HUES64 (cell line): ENCODE data around the gene CTSL. TPM values are rescaled to one million over a fixed set of nuclear protein-coding genes. Genes with fewer than 3 reads are reported as not detected.

Source experiments
- H3K27ac ChIP-seq: 2 replicates; pipeline ENCODE4 v1.7.0; 2013; ENCODE audit warnings: low read depth, low read length, inconsistent platforms
- H3K27me3 ChIP-seq: 2 replicates; pipeline ENCODE4 v1.6.1; 2013; ENCODE audit warnings: mild to moderate bottlenecking, low read length; ENCODE audit not compliant: insufficient read depth
- H3K36me3 ChIP-seq: 2 replicates; pipeline ENCODE4 v1.6.1; 2013; ENCODE audit warnings: mild to moderate bottlenecking, low read length; ENCODE audit not compliant: insufficient read depth
- H3K4me1 ChIP-seq: 2 replicates; pipeline ENCODE4 v1.6.1; 2013; ENCODE audit warnings: mild to moderate bottlenecking, low read length, moderate library complexity; ENCODE audit not compliant: insufficient read depth
- H3K4me3 ChIP-seq: 2 replicates; pipeline ENCODE4 v1.5.1; 2013; ENCODE audit warnings: mild to moderate bottlenecking, low read length, moderate library complexity
- H3K9ac ChIP-seq: 2 replicates; pipeline ENCODE4 v1.6.1; 2013; ENCODE audit warnings: mild to moderate bottlenecking, low read depth, low read length
- H3K9me3 ChIP-seq: 2 replicates; pipeline ENCODE4 v1.6.1; 2013; ENCODE audit warnings: low read depth, low read length; ENCODE audit not compliant: insufficient read depth
- WGBS: fragments of 150-250, 120-280 bp; methylation state at CpG from one replicate; pipeline ENCODE4 v1.1.7; 2013; ENCODE audit warnings: missing lambda C conversion rate; 5-methylcytosine and 5-hydroxymethylcytosine counted together
- polyA plus RNA-seq, 2 experiments: library from polyadenylated mRNA; stranded (reverse); fragments of 50-300 nt; gene quantifications; one replicate each; pipeline ENCODE4 v1.2.3, GENCODE V29; 2013

CTSL gene
- 27.2 TPM for polyA plus RNA-seq (2013, experiment 1 of 2)
- 32.1 TPM for polyA plus RNA-seq (2013, experiment 2 of 2)

DNA sequence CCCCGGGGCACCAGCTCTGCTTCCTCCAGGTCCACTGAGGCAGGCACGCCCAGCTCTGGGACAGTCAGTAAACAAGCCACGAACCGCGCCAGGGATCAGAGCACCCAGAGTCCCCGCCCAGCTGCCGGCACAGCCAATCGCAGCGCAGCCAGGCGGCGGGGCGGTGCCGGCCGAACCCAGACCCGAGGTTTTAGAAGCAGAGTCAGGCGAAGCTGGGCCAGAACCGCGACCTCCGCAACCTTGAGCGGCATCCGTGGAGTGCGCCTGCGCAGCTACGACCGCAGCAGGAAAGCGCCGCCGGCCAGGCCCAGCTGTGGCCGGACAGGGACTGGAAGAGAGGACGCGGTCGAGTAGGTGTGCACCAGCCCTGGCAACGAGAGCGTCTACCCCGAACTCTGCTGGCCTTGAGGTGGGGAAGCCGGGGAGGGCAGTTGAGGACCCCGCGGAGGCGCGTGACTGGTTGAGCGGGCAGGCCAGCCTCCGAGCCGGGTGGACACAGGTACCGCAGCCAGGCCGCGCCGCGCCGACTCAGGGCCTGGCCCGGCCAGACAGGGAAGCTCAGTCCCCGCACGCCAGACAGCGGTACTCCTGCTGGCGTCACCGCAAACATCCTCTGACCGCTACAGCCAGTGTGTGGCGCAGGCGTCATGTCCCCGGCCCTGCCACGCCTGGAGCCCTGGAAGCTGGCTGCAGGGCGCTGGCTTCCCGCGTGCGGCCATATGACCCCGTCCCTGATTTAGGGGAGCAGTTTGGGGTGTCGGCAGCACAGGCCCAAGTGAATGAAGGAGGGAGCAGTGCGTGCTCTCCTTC lies at the start of gene CTSL:
CTSL (plus strand) TSS at position 220 of the 810 bp plus-strand sequence. CDS start 1,485 bp downstream, outside the sequence.
- peaks cover 4% of the 10 kb centered on the region; the same call in 1 of the 2 replicates for H3K36me3 ChIP-seq
- H3K9ac ChIP-seq = peak within 1 kb of the TSS; percentile 73
- WGBS = 1% methylated on average over 67 of the region's 67 CpGs
- no peaks in the 10 kb centered on the region for H3K9me3 ChIP-seq
- peak within 1 kb of the TSS; percentile 63; the same call in 1 of the 2 replicates for H3K27ac ChIP-seq
- H3K4me1 ChIP-seq = no peaks in the 10 kb centered on the region
- peaks cover 16% of the 10 kb centered on the region for H3K27me3 ChIP-seq
- peak within 1 kb of the TSS; percentile 73 for H3K4me3 ChIP-seq

DNA sequence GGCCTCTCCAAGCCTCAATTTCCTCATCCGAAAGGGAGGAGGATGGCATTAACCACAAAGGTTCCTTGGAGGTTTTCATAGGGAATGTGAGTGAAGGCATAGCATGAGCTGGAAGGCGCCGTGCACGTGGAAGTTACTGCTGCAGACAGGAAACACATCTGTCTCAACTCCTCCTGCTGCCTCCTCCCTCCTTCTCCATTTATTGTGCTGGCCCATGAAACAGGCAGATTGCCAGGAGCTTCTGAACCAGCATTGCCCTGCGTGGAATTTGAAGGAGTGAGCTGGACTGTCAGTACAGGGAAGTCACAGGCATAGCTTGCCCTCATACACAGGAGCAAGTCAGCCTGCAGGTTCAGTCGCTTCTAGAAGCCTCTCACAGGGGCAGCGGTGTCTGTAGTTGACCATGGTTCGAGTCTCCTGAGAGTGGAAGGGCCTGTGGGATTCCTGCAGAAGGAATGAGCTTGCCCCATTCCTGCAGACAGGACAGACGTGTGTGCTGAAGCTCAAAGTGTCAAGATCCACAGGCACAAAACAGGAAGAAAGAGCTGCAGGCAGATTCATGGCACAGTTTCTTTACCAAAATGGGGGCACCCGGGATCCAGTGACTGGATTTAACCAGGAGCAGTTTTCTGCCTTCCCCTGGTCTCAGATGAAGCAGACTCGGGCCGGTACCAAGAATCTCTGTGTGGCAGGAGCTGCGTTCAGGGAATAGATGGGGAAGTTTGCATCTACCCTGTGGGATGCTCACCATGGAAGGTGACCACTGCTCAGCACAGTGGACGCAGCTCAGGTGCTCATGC lies 48.7 kb upstream of the CTSL start:
- Histone ChIP-seq H3K9ac (no peak overlapping the region), H3K4me1 (no peaks in the 10 kb centered on the region), H3K36me3 (peaks cover 28% of the 10 kb centered on the region), H3K27me3 (no peaks in the 10 kb centered on the region), H3K9me3 (no peaks in the 10 kb centered on the region), H3K27ac (no peak overlapping the region), H3K4me3 (no peak overlapping the region)
- 93% methylated on average over 14 of the region's 14 CpGs for WGBS

DNA sequence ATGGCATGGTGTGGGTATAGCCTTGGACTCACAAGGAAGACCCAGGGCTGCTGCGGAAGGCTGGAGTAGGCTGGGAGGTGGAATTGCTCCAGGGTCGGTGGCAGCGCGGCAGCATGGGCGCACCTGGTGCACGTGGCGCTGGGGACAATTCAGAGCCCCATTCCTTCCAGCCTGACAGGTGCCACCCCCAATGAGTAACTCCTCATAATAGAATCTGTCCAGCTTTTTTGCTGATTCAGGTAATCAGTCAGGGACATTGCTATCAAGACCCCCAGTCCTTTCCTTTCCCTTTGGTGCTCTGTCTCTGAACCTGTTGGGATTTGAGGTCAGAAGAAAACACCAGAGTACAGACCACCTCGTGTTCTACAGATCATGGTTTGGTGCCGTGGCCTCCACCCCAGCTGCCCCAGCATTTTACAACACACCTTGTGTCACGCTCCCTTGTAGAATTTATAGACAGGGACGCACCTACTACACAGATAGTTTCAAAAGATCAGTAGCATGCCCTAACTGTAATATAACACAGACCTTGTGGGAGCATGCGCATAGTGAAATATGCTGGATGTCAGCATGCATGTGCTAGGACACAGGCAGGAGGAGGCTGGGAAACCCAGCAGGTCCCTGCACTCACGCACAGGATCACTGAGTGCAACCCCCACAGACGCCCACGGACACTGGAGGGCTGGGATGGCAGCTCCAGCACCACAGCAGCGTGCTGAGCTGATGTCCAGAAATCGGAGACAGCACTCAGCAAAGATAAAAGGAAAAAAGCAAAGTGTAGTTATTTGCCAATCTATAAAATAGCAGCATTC lies 47.9 kb upstream of the CTSL start:
- Histone ChIP-seq H3K4me1 (no peaks in the 10 kb centered on the region), H3K4me3 (no peak overlapping the region), H3K9ac (no peak overlapping the region), H3K27ac (no peak overlapping the region), H3K9me3 (no peaks in the 10 kb centered on the region), H3K27me3 (no peaks in the 10 kb centered on the region), H3K36me3 (peaks cover 34% of the 10 kb centered on the region)
- WGBS = 91% methylated on average over 17 of the region's 17 CpGs

DNA sequence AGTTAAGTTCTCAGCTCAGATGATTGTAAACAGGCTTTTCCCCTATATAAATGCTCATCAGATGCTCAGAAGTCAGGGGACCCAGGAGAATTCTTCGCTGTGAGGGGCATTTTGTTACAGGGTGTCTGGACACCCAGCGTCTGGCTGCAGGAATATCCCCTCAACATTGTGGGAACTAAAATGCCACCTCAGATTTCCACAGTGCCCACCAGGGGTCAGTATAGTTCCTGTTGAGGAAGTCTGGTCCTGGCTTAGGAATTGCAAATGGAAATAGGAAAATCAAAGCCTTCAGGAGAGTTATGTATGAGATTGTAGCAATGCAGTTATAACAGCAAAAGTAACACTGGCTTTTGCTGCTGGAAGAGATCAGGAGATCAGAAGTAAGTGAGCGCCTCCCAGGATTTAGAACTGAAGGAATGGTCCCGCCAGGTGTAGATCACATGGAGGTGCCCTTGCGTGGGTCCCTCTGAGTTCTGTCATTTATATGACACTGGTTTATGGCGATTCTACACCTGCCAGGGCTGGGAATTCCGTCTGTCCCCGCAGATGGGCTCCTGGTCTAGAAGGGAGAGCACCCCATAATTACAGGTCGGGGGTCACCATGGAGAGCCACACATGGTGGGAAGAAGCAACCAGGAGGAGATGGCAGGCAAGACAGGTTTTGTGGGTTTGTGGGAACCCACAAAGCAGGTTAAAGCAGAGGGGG lies 47.1 kb upstream of the CTSL start:
- no peak overlapping the region for H3K4me3 ChIP-seq
- no peaks in the 10 kb centered on the region for H3K9me3 ChIP-seq
- no peak overlapping the region for H3K27ac ChIP-seq
- 90% methylated on average over 9 of the region's 9 CpGs for WGBS
- no peaks in the 10 kb centered on the region for H3K4me1 ChIP-seq
- peaks cover 29% of the 10 kb centered on the region for H3K36me3 ChIP-seq
- H3K27me3 ChIP-seq = no peaks in the 10 kb centered on the region
- no peak overlapping the region for H3K9ac ChIP-seq

DNA sequence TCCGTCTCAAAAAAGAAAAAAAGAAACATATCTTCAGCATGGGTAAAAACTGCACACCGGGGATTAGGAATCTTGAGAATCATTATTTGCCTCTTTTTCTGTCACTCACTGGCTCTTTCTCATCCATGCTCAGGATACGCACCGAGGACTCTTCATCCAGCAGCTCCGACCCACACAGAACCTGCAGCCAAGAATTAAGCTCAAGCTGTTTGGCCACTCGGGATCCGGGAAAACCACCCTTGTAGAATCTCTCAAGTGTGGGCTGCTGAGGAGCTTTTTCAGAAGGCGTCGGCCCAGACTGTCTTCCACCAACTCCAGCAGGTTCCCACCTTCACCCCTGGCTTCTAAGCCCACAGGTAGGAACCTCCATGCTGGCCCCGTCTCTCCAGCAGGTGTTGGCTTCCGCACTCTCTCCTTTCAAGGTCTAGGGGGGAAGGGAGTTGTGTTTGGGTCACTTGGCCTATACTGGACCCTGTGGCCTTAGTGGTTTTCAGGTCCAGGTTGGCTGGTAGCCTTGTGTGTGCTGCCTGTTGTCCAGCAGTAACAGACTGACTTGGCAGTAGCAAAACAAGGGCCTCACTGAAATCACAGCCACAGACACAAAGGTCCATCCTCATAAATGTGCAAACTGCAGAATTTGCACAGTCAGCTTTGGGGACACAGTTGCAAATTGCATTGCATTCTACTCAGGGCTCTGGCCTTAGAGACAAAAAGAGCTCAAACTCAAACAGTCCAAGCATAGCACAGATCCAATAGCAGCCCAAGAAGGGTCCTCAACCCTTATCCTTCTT lies 44.5 kb upstream of the CTSL start:
- Histone ChIP-seq H3K36me3 (peaks cover 46% of the 10 kb centered on the region), H3K4me1 (no peaks in the 10 kb centered on the region), H3K27ac (no peak overlapping the region), H3K27me3 (no peaks in the 10 kb centered on the region), H3K9me3 (no peaks in the 10 kb centered on the region), H3K9ac (no peak overlapping the region), H3K4me3 (no peak overlapping the region)
- 93% methylated on average over 11 of the region's 11 CpGs for WGBS

DNA sequence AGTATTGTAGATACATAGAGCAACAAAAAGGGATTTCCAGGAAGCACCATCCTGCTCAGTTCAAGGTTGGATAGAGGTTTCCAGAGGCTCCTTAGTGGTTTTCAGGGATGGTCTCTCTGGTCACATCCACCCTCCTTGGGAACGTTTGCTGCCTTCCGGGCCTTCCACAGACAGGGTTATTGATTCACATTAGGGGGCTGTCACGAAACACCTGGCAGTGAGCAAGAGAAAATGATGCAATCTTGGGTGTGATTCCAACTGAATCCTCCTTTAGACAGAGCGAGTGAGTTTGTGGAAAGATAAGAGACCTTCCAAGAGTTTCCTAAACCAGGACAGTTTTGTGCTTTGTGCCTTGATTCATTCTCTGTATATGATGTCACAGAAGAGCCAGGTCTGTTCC lies 43.8 kb upstream of the CTSL start:
- Histone ChIP-seq H3K27me3 (no peaks in the 10 kb centered on the region), H3K27ac (no peak overlapping the region), H3K36me3 (peaks cover 53% of the 10 kb centered on the region), H3K9ac (no peak overlapping the region), H3K4me3 (no peak overlapping the region), H3K4me1 (no peaks in the 10 kb centered on the region), H3K9me3 (no peaks in the 10 kb centered on the region)
- 95% methylated on average over 4 of the region's 4 CpGs for WGBS

DNA sequence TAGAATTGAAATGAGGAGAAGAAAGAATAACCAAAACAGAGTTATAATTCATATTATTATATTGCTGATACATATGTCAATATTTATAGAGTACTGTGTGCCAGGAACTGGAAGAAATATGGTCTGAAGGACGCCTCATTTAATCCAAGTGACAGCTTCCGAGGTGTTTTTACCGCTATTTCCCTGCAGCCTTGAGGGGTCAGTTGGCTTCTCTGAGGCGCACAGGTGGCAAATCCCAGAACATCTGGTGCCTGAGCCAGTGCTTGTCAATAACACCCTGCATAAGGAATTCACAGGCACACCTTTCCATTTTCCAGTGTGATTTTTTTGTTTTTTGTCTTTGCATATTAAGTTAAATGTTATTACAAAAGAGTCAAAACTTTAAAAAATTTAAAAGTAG lies 43.3 kb upstream of the CTSL start:
- no peaks in the 10 kb centered on the region for H3K9me3 ChIP-seq
- no peaks in the 10 kb centered on the region for H3K27me3 ChIP-seq
- no peak overlapping the region for H3K4me3 ChIP-seq
- no peak overlapping the region for H3K27ac ChIP-seq
- H3K9ac ChIP-seq = no peak overlapping the region
- peaks cover 58% of the 10 kb centered on the region for H3K36me3 ChIP-seq
- WGBS = 96% methylated on average over 4 of the region's 4 CpGs
- no peaks in the 10 kb centered on the region for H3K4me1 ChIP-seq

DNA sequence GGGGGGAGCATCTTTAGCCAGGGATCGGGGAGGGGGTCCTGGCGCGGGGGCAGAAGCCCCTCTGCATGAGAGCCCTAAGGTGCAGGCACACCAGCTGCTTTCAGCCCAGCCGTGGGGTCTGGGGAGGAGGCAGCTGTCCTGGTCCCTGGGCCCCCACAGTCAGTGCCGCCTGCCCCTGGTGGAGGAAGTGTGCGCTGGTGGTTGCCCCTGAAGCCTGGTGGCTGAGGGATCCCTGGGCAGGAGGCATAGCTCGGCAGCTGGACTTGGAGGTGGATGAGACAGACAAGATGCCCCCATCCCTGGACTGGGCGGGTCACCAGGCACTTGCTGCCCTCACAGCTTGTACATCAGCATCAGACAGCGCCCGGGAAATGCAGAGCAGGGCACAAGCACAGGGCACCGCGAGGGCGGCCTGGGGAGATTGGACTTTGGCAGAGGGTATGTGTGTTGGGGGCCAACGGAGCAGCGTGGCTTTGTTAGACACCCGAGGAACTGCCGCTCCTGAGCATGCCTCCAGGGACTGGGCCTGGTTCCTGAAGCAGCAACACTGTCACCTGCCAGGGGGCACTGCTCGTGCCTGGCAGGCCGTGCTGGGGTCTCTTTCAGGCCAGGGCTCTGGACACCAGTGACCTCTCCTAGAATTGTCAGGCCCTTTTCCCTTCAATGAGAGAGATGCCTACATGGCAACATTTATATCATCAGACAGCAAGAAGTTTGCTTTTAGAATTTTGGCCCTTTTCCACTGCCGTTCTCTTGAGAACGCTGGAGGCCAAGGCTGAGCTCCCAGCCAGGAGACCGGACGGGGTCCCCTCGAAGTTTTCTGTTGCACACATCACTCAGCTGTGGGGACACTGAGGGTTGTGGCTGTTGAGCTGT lies 41.9 kb upstream of the CTSL start:
- peaks cover 59% of the 10 kb centered on the region for H3K36me3 ChIP-seq
- no peaks in the 10 kb centered on the region for H3K9me3 ChIP-seq
- WGBS = 87% methylated on average over 24 of the region's 24 CpGs

DNA sequence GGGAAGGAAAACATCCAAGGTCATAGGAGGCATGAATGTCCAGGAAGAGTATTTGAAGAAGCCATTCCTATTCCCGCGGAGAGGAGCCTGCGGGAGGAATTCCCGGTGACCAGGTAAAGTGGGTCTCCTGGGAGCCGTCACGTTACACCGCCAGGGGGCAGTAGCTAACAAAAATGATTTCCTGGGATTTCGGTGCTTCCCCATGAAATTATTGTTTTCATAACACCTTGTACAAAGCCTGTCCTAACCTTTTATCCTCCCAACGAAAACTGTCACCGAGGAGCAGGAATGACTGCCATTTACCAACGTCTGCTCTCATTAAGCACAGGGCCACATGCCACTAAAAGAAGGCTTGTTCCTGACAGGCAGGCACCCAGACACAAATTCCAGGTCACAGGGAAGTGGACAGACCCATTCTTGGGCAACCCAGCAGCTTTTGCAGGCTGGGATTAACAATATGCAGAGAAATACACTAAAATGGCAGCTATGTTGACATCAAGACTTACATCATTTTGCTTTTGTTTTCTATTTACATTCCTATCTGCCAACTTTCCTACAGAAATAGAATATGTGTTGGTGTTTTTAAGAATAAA lies 41.2 kb upstream of the CTSL start:
- no peaks in the 10 kb centered on the region for H3K27me3 ChIP-seq
- peaks cover 56% of the 10 kb centered on the region for H3K36me3 ChIP-seq
- H3K9ac ChIP-seq = no peak overlapping the region
- H3K4me3 ChIP-seq = no peak overlapping the region
- no peak overlapping the region for H3K27ac ChIP-seq
- H3K9me3 ChIP-seq = no peaks in the 10 kb centered on the region
- no peaks in the 10 kb centered on the region for H3K4me1 ChIP-seq
- 51% methylated on average over 11 of the region's 11 CpGs for WGBS

More for the DNA sequence above, 41.9 kb upstream of the CTSL start:
- H3K27me3 ChIP-seq = no peaks in the 10 kb centered on the region
- no peak overlapping the region for H3K4me3 ChIP-seq
- H3K9ac ChIP-seq = no peak overlapping the region
- H3K27ac ChIP-seq = no peak overlapping the region
- H3K4me1 ChIP-seq = no peaks in the 10 kb centered on the region
